Hepatic stellate cell (primary cell): Measurements from ENCODE around the gene MBD3L2.
A peak's percentile ranks its signal among the peaks of the same experiment; 100 is the strongest.
"Not testable (repeated sequence)": the region's sequence is repeated elsewhere in the genome, so short reads cannot be mapped to it uniquely, and the experiment has no call there.

ENCODE experiments used
- DNase-seq: peaks from one replicate; pipeline ENCODE4 v3.0.0; 2011; ENCODE audit warnings: low spot score

The MBD3L2 gene

GRCh38 chr19:7049021-7049420, at the start of gene MBD3L2:
MBD3L2 (plus strand) TSS chr19:7049321; CDS start chr19:7049374, 53 bp downstream.
- not testable (repeated sequence) for DNase-seq

- DNase-seq, result no peak
Measured at GRCh38 chr19:6999933-7000332, 49.2 kb upstream of the MBD3L2 start.

GRCh38 chr19:7000333-7000732, 48.8 kb upstream of the MBD3L2 start:
- DNase-seq, result no peak

- no peak for DNase-seq
Measured at GRCh38 chr19:7000816-7001215, 48.3 kb upstream of the MBD3L2 start.

- DNase-seq, result peak; percentile 24
Measured at GRCh38 chr19:7004313-7004931, 44.7 kb upstream of the MBD3L2 start.

GRCh38 chr19:7006135-7006704, 42.9 kb upstream of the MBD3L2 start:
- DNase-seq, result no peak

GRCh38 chr19:7007859-7008258, 41.3 kb upstream of the MBD3L2 start:
- DNase-seq, result no peak

- no peak for DNase-seq
Measured at GRCh38 chr19:7010722-7011593, 38.2 kb upstream of the MBD3L2 start.

- DNase-seq, result no peak
Measured at GRCh38 chr19:7013678-7014077, 35.4 kb upstream of the MBD3L2 start.

GRCh38 chr19:7018828-7019227, 30.3 kb upstream of the MBD3L2 start:
- no peak for DNase-seq

GRCh38 chr19:7021331-7021730, 27.8 kb upstream of the MBD3L2 start, which contains the start of gene MBD3L2B:
MBD3L2B (minus strand) TSS chr19:7021431; CDS start chr19:7021397, 34 bp downstream.
- not testable (repeated sequence) for DNase-seq

GRCh38 chr19:7028790-7029189, 20.3 kb upstream of the MBD3L2 start:
- DNase-seq, result not testable (repeated sequence)

GRCh38 chr19:7030278-7030677, 18.8 kb upstream of the MBD3L2 start, which contains the start of gene MBD3L5:
MBD3L5 (plus strand) TSS chr19:7030578; CDS start chr19:7030612, 34 bp downstream.
- DNase-seq, result not testable (repeated sequence)

GRCh38 chr19:7040079-7040478, 9.0 kb upstream of the MBD3L2 start, which contains the start of gene MBD3L4:
MBD3L4 (minus strand) TSS chr19:7040179; CDS start chr19:7040144, 35 bp downstream.
- not testable (repeated sequence) for DNase-seq

GRCh38 chr19:7041563-7041962, 7.6 kb upstream of the MBD3L2 start:
- DNase-seq, result not testable (repeated sequence)

GRCh38 chr19:7051421-7051820, 2.3 kb downstream of the MBD3L2 start:
- not testable (repeated sequence) for DNase-seq

GRCh38 chr19:7052896-7053295, 3.8 kb downstream of the MBD3L2 start:
- DNase-seq, result not testable (repeated sequence)

GRCh38 chr19:7054635-7055368, 5.7 kb downstream of the MBD3L2 start:
- not testable (repeated sequence) for DNase-seq

GRCh38 chr19:7055679-7056078, 6.6 kb downstream of the MBD3L2 start:
- not testable (repeated sequence) for DNase-seq

GRCh38 chr19:7056371-7056770, 7.2 kb downstream of the MBD3L2 start:
- DNase-seq, result not testable (repeated sequence)

GRCh38 chr19:7058576-7058975, 9.5 kb downstream of the MBD3L2 start, which contains the start of gene MBD3L3:
MBD3L3 (minus strand) TSS chr19:7058676; CDS start chr19:7058605, 71 bp downstream.
- not testable (repeated sequence) for DNase-seq

GRCh38 chr19:7059977-7060376, 10.9 kb downstream of the MBD3L2 start:
- not testable (repeated sequence) for DNase-seq
